ENCODE results near the gene CEP112.

DNA sequence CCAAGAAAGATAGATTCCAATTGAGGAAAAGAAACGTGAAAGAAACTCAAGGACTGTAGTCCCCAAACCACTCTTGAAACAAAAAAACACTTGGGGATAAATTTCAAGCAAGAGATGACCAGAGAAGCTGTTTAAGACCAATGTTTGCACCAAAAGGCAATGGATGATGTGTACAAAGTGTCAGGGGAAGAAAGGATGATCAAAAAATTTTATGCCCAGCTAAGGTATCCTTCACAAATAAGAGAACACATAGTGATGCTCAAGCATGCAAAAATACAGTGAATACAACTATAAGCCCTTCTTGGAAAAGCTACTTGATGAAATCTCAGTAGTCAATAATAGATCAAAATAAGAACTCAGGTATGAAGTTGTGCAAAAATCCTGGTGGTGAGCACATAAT lies 281.1 kb downstream of the CEP112 start:
- TF ChIP-seq, protein P1, sequence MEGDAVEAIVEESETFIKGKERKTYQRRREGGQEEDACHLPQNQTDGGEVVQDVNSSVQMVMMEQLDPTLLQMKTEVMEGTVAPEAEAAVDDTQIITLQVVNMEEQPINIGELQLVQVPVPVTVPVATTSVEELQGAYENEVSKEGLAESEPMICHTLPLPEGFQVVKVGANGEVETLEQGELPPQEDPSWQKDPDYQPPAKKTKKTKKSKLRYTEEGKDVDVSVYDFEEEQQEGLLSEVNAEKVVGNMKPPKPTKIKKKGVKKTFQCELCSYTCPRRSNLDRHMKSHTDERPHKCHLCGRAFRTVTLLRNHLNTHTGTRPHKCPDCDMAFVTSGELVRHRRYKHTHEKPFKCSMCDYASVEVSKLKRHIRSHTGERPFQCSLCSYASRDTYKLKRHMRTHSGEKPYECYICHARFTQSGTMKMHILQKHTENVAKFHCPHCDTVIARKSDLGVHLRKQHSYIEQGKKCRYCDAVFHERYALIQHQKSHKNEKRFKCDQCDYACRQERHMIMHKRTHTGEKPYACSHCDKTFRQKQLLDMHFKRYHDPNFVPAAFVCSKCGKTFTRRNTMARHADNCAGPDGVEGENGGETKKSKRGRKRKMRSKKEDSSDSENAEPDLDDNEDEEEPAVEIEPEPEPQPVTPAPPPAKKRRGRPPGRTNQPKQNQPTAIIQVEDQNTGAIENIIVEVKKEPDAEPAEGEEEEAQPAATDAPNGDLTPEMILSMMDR (IDR thresholded peaks at IDR 0.05): no peak
- no peak for TF ChIP-seq POLR2A (IDR thresholded peaks at IDR 0.05)
